Common myeloid progenitor, CD34-positive (primary cell): ENCODE results near the gene ZNF799.

ENCODE experiments used
- CTCF ChIA-PET: fragments of 350-600 bp; sonication (Branson Sonifier 250); formaldehyde crosslinking; loops from one replicate; lab custom pipeline; 2021; ENCODE audit warnings: antibody characterized with exemption; lab: Charles Lee
- POLR2A ChIA-PET: fragments of 350-600 bp; sonication (Branson Sonifier 250); formaldehyde crosslinking; loops from one replicate; lab custom pipeline; 2021; ENCODE audit warnings: antibody characterized with exemption; lab: Charles Lee
- DNase-seq, 3 donors: peaks; one replicate each; pipeline versions ENCODE4 v3.0.0 to v3.0.0-alpha.2; 2013
- H3K27ac ChIP-seq, 2 experiments: 1 replicate in 1 of 2; 2 replicates in 1 of 2; pipeline ENCODE4 v1.7.0; 2013; ENCODE audit warnings: inconsistent platforms in 2 of 2, low read length in 2 of 2, mild to moderate bottlenecking in 2 of 2, low read depth in 1 of 2, moderate library complexity in 1 of 2; ENCODE audit not compliant: severe bottlenecking in 2 of 2, insufficient read depth in 1 of 2, poor library complexity in 1 of 2
- H3K27me3 ChIP-seq, 5 experiments: replicated peaks in 2 of 5; 1 replicate in 3 of 5; 2 replicates in 2 of 5; pipeline versions ENCODE4 v1.6.1 to v1.7.0; 2013; ENCODE audit warnings: low read length in 4 of 5, mild to moderate bottlenecking in 2 of 5, moderate library complexity in 2 of 5, inconsistent platforms in 1 of 5; ENCODE audit not compliant: insufficient read depth in 5 of 5, control insufficient read depth in 4 of 5
- H3K36me3 ChIP-seq, 4 experiments: 1 replicate in 2 of 4; 2 replicates in 2 of 4; pipeline versions ENCODE4 v1.6.1 to v1.7.0; 2013; ENCODE audit warnings: low read length in 3 of 4, control low read depth in 1 of 4, mild to moderate bottlenecking in 1 of 4; ENCODE audit not compliant: control insufficient read depth in 4 of 4, insufficient read depth in 4 of 4
- H3K4me1 ChIP-seq, 4 experiments: 1 replicate in 3 of 4; 2 replicates in 1 of 4; pipeline versions ENCODE4 v1.6.1 to v1.7.1; 2013; ENCODE audit warnings: low read length in 3 of 4, mild to moderate bottlenecking in 3 of 4, control low read depth in 1 of 4, inconsistent platforms in 1 of 4, moderate library complexity in 1 of 4; ENCODE audit not compliant: control insufficient read depth in 4 of 4, insufficient read depth in 4 of 4; ENCODE audit errors: control extremely low read depth in 1 of 4
- H3K4me3 ChIP-seq, 7 experiments: 1 replicate in 4 of 7; 2 replicates in 3 of 7; pipeline versions ENCODE4 v1.5.1 to v1.7.0; 2013; ENCODE audit warnings: mild to moderate bottlenecking in 7 of 7, low read length in 6 of 7, moderate library complexity in 6 of 7, inconsistent platforms in 2 of 7, low read depth in 2 of 7, control low read depth in 1 of 7; ENCODE audit not compliant: insufficient read depth in 4 of 7, control insufficient read depth in 1 of 7; ENCODE audit errors: extremely low read depth in 1 of 7
- H3K9me3 ChIP-seq, 5 experiments: 1 replicate in 4 of 5; 2 replicates in 1 of 5; pipeline versions ENCODE4 v1.6.1 to v1.7.1; 2013; ENCODE audit warnings: low read length in 4 of 5, mild to moderate bottlenecking in 2 of 5, inconsistent platforms in 1 of 5, low read depth in 1 of 5, moderate library complexity in 1 of 5; ENCODE audit not compliant: control insufficient read depth in 4 of 5, insufficient read depth in 2 of 5; ENCODE audit errors: control extremely low read depth in 1 of 5
- WGBS: methylation state at CpG from one replicate; pipeline ENCODE4 v1.1.5; 2013; ENCODE audit not compliant: insufficient coverage; 5-methylcytosine and 5-hydroxymethylcytosine counted together

ZNF799 gene

DNA sequence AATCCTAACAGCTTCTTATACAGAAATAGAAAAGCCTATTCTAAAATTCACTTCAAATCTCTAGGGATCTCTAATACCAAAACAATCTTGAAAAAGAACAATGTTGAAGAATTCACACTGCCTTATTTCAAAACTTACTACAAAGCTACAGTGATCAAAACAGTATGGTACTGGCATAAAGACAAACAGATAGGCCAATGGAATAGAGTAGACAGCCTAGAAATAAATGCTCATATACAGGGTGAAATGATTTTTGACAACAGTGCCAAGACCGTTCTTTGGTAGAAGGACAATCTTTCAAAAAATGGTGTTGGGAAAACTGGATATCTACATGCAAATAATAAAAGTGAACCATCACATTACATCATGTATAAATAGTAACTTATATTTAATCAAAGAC is 55.9 kb downstream of the ZNF799 start:
- peaks cover 0 to 10% (median 4%) of the 10 kb centered on the region in 4 experiments for H3K36me3 ChIP-seq
- H3K4me1 ChIP-seq = no peaks in the 10 kb centered on the region
- no peak for DNase-seq
- H3K9me3 ChIP-seq = peaks cover 13 to 59% (median 18%) of the 10 kb centered on the region in 5 experiments
- ChIA-PET CTCF (interaction anchor here (1.0 kb wide), 1 partner anchor 22 kb away, joined by 3 read pairs; no protein-coding TSS in a partner anchor), POLR2A (no interaction called here)
- no peak overlapping the region for H3K4me3 ChIP-seq
- H3K27ac ChIP-seq = no peak overlapping the region
- no CpG with 5 or more reads among the region's 1 CpG for WGBS
- H3K27me3 ChIP-seq = no peaks in the 10 kb centered on the region
